ENCODE results near the gene AKT1.

GRCh38 chr14:104757238-104757585 lies 38.3 kb downstream of the AKT1 start:
- TF ChIP-seq CTCF (conservative IDR thresholded peaks at IDR 0.05) (no peak), ZFX (IDR thresholded peaks at IDR 0.05) (no peak)
